ENCODE results near the gene MT3. TPM values are rescaled to one million over a fixed set of nuclear protein-coding genes. Genes with fewer than 3 reads are reported as not detected.

The MT3 gene
- total RNA-seq, 4 donors from 2014 or later = 2.0 to 3.6 TPM; not detected in 2

DNA sequence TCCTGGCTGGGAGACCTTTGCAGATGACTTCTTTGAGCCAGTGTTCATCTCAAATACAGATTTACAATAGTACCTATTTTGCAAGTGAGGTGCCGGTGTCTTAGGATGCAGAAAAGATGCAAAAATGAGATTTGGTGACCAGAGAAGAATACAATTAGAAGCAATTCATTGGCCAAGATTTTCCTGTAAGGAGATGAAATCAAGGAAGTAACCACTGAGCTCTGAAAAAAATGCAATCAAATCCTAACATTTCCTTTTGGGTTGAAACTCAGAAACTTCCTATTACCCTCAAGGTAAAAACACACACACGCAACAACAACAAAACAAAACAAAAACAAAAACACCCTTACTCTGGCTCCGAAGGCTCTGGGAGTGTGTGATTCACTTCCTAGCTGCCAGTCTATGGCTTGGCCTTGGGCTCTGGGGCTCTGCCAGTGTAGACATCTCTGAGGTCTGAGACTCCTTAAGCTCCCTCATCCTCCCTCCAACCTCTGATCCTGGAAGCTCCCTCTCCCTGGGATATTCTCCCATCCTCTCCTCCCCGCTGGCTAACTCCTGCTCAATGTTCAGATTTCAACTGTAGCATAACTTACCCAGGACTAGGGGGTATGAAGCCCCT lies 41.3 kb upstream of the MT3 start:
- peaks cover 14% of the 10 kb centered on the region for H3K27me3 ChIP-seq
- TF ChIP-seq, protein P1, sequence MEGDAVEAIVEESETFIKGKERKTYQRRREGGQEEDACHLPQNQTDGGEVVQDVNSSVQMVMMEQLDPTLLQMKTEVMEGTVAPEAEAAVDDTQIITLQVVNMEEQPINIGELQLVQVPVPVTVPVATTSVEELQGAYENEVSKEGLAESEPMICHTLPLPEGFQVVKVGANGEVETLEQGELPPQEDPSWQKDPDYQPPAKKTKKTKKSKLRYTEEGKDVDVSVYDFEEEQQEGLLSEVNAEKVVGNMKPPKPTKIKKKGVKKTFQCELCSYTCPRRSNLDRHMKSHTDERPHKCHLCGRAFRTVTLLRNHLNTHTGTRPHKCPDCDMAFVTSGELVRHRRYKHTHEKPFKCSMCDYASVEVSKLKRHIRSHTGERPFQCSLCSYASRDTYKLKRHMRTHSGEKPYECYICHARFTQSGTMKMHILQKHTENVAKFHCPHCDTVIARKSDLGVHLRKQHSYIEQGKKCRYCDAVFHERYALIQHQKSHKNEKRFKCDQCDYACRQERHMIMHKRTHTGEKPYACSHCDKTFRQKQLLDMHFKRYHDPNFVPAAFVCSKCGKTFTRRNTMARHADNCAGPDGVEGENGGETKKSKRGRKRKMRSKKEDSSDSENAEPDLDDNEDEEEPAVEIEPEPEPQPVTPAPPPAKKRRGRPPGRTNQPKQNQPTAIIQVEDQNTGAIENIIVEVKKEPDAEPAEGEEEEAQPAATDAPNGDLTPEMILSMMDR (IDR thresholded peaks at IDR 0.05) = no peak
- TF ChIP-seq POLR2A (IDR thresholded peaks at IDR 0.05) (no peak), POLR2AphosphoS5 (IDR thresholded peaks at IDR 0.05) (no peak), EP300 (IDR thresholded peaks at IDR 0.05) (no peak)
- no peak overlapping the region for H3K4me3 ChIP-seq
- WGBS, 2 donors (ENCODE audit: low coverage in 1 of 2) = 49 to 84% methylated on average over 3 of the region's 4 CpGs
- H3K36me3 ChIP-seq = no peaks in the 10 kb centered on the region
- peaks cover 0 to 13% (median 7%) of the 10 kb centered on the region in 3 donors for H3K4me1 ChIP-seq
- no peaks in the 10 kb centered on the region for H3K9me3 ChIP-seq
- peak overlapping the region in 3 of 4 donors; percentile 24 to 53 (median 31) for H3K27ac ChIP-seq
- no peak for ATAC-seq

DNA sequence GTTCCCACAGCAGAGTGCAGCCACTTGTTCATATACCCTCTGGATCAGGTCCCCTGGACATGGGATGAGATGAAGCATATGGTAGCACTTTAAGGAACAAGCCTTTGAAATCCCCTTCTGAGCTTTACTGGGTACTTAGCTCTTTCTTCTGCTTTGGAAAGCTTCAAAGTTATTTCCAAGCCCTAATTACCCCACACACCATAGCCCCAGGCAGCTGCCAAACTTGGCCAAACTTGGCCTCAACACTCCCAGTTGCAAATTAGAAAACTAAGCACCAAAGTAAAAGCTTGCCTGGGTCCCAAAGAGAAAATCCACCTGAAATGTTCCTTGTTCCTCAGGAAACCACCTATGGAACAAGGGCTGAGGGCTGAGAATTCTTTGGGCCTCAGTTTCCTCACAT lies 40.2 kb upstream of the MT3 start:
- Histone ChIP-seq H3K27ac (peak overlapping the region in 1 of 4 donors; percentile 53), H3K9me3 (no peaks in the 10 kb centered on the region), H3K4me3 (no peak overlapping the region), H3K27me3 (peaks cover 14% of the 10 kb centered on the region), H3K4me1 (peaks cover 0 to 13% (median 7%) of the 10 kb centered on the region in 3 donors), H3K36me3 (no peaks in the 10 kb centered on the region)
- no peak for ATAC-seq
- TF ChIP-seq EP300 (IDR thresholded peaks at IDR 0.05) = no peak
- no peak for TF ChIP-seq POLR2AphosphoS5 (IDR thresholded peaks at IDR 0.05)
- no peak for TF ChIP-seq POLR2A (IDR thresholded peaks at IDR 0.05)
- TF ChIP-seq, protein P1 (IDR thresholded peaks at IDR 0.05) = no peak

DNA sequence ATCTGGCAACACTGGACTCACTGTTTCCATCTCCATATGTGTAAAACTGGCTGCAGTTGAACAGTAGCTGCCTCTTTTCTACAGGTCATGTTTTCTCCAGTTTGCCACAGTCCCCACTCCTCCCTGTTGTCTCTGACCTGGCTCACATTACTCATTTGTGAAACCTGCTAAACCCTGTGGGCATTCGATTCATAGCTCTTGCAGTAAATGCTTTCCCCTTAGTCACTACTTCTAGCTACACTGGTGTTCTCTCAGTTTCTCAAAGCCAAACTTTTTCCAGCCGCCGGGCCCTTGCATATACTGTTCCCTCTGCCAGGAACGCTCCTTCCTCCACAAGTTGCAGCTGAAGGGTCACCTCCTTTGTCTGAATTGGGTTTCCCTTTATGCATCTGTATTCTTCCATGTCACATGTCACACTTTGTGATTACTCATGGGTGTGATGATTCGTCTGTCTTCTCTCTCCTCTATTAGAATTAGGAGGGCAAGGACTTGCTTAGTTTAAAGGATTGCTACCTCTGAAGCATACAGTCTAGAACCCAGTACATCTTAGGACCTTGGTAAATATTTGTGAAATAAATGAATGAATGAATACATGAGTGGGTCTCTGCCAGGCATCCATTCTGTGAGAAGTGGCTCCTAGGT lies 39.5 kb upstream of the MT3 start:
- H3K27me3 ChIP-seq = peaks cover 21% of the 10 kb centered on the region
- no peak for ATAC-seq
- TF ChIP-seq EP300 (IDR thresholded peaks at IDR 0.05) = no peak
- TF ChIP-seq POLR2AphosphoS5 (IDR thresholded peaks at IDR 0.05) = no peak
- TF ChIP-seq, protein P1 (IDR thresholded peaks at IDR 0.05) = no peak
- TF ChIP-seq POLR2A (IDR thresholded peaks at IDR 0.05) = no peak
- peaks cover 0 to 13% (median 7%) of the 10 kb centered on the region in 3 donors for H3K4me1 ChIP-seq
- H3K36me3 ChIP-seq = no peaks in the 10 kb centered on the region
- H3K4me3 ChIP-seq = no peak overlapping the region
- WGBS, 2 donors (ENCODE audit: low coverage in 1 of 2) = 85 to 100% methylated on average over 2 to 5 of the region's 5 CpGs
- H3K27ac ChIP-seq = no peak overlapping the region
- H3K9me3 ChIP-seq = no peaks in the 10 kb centered on the region

DNA sequence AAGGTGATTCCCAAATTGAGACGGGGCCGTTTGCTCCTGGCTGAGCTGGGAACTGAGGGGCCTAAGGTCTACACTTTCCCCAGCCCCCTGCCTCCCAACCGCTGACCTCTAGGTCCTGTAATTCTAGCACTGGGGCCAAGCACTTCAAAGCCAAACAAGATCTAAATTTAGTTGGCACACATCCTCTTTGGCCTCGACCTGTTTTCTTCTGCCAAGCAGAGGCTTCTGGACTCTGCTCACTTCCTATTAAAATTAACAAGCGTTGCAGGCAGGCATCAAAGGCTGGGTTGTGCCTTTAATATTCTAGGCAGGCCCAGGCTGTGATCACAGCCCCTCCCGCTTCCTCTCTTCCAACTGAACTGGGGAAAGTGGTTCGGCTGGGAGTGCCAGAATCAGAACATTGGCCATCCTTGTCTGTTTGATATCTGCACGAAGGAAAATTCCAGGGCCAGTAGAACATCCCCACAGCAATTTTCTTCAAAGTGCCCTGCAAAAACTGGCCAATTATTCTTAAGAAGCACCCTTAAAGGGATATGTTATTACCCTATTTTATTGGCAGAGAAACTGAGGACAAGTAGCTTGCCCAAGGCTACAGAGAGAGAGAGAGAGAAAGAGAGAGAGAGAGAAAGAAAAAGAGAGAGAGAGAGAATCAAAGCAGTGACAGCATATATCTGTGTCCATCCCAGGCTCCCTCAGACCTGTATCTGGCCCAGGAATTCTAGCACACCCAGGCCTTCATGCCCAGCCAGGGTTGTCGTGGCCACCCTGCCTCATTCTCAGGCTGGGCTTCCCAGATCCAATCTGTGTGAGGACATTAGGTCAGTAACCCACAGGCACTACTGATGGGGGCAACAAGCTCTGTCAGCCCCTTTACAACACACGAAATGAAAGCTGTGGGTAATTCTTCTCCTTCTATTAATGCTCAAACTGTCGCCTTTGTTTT lies 37.3 kb upstream of the MT3 start:
- ATAC-seq = no peak
- H3K27me3 ChIP-seq = peaks cover 33% of the 10 kb centered on the region
- no peaks in the 10 kb centered on the region for H3K36me3 ChIP-seq
- H3K4me3 ChIP-seq = no peak overlapping the region
- H3K9me3 ChIP-seq = no peaks in the 10 kb centered on the region
- TF ChIP-seq, protein P1 (IDR thresholded peaks at IDR 0.05) = no peak
- TF ChIP-seq POLR2A (IDR thresholded peaks at IDR 0.05) (no peak), POLR2AphosphoS5 (IDR thresholded peaks at IDR 0.05) (no peak), EP300 (IDR thresholded peaks at IDR 0.05) (no peak)
- 21 to 38% methylated on average over 5 to 11 of the region's 11 CpGs for WGBS, 2 donors (ENCODE audit: low coverage in 1 of 2)
- H3K4me1 ChIP-seq = peaks cover 0 to 13% (median 7%) of the 10 kb centered on the region in 3 donors
- peak overlapping the region in 2 of 4 donors; percentile 24 to 42 for H3K27ac ChIP-seq

All from gastroesophageal sphincter (tissue), 4 donors.